NCI-H748 (cell line): ENCODE measurements around the gene RALA.

Experiments used
- DNase-seq: peaks from one replicate; lab custom pipeline; 2025; ENCODE audit not compliant: unreplicated experiment; lab: John Stamatoyannopoulos, UW

Gene RALA

GRCh38 chr7:39623047-39623731, at the start of gene RALA:
Gene RALA, plus strand, starts transcription at chr7:39623572. Its CDS starts 63,096 bp downstream, at chr7:39686668.
- peak; percentile 93 for DNase-seq

- no peak for DNase-seq
Measured at GRCh38 chr7:39574673-39575349, 48.6 kb upstream of the RALA start.

- no peak for DNase-seq
Measured at GRCh38 chr7:39577229-39577874, 46.0 kb upstream of the RALA start.

- DNase-seq = peak; percentile 86
Measured at GRCh38 chr7:39580149-39580874, 43.1 kb upstream of the RALA start.

GRCh38 chr7:39582536-39582935, 40.8 kb upstream of the RALA start:
- DNase-seq = no peak

- DNase-seq = no peak
Measured at GRCh38 chr7:39583539-39583938, 39.8 kb upstream of the RALA start.

- no peak for DNase-seq
Measured at GRCh38 chr7:39587393-39587792, 36.0 kb upstream of the RALA start.

GRCh38 chr7:39588416-39588815, 35.0 kb upstream of the RALA start:
- DNase-seq = no peak

GRCh38 chr7:39589323-39590111, 33.9 kb upstream of the RALA start:
- peak; percentile 21 for DNase-seq

GRCh38 chr7:39592586-39592985, 30.8 kb upstream of the RALA start:
- no peak for DNase-seq

GRCh38 chr7:39594988-39595620, 28.3 kb upstream of the RALA start:
- DNase-seq = peak; percentile 17

GRCh38 chr7:39602351-39602750, 21.0 kb upstream of the RALA start:
- no peak for DNase-seq

GRCh38 chr7:39603924-39604323, 19.4 kb upstream of the RALA start:
- no peak for DNase-seq

- DNase-seq = no peak
Measured at GRCh38 chr7:39605087-39605486, 18.3 kb upstream of the RALA start.

GRCh38 chr7:39606352-39606751, 17.0 kb upstream of the RALA start:
- DNase-seq = no peak

GRCh38 chr7:39606941-39607340, 16.4 kb upstream of the RALA start:
- no peak for DNase-seq

- no peak for DNase-seq
Measured at GRCh38 chr7:39607865-39608264, 15.5 kb upstream of the RALA start.

GRCh38 chr7:39608278-39608677, 15.1 kb upstream of the RALA start:
- no peak for DNase-seq

GRCh38 chr7:39609113-39609934, 14.0 kb upstream of the RALA start:
- no peak for DNase-seq

GRCh38 chr7:39609935-39610263, 13.5 kb upstream of the RALA start:
- DNase-seq = no peak
